HCT116 (cell line): ENCODE results near the gene USP3. TPM values are rescaled to one million over a fixed set of nuclear protein-coding genes. Genes with fewer than 3 reads are reported as not detected.

ENCODE experiments used
- ATAC-seq: fragments of 200-7000 bp; cut with Tn5 transposase; 2 replicates; pipeline ENCODE4 v1.9.1; 2020; ENCODE audit warnings: mild to moderate bottlenecking, moderate library complexity
- BruUV-seq: library from RNA; stranded (reverse); fragments of 400-500 nt; replicated peaks from 2 replicates; lab custom pipeline; 2021; lab: Mats Ljungman, UMichigan
- CTCF ChIA-PET: fragments of 300-600 bp; sonication (Branson Sonifier 250); formaldehyde crosslinking; loops from one replicate; lab custom pipeline; 2021; ENCODE audit warnings: antibody characterized with exemption; lab: Charles Lee
- POLR2A ChIA-PET: fragments of 300-600, 350-600 bp; sonication (Branson Sonifier 250); formaldehyde crosslinking; loops from one replicate; lab custom pipeline; 2021; ENCODE audit warnings: antibody characterized with exemption; lab: Charles Lee
- RAD21 ChIA-PET, 2 experiments: fragments of 300-600 bp; sonication (Branson Sonifier 250); formaldehyde crosslinking; loops; one replicate each; lab custom pipeline; 2023; ENCODE audit warnings: low total read pairs in 2 of 2; ENCODE audit not compliant: uncharacterized antibody in 2 of 2, unreplicated experiment in 2 of 2, low non-redundant PET in 1 of 2; lab: Charles Lee
- DNase-seq: peaks from one replicate; pipeline ENCODE4 v3.0.0-alpha.2; 2010; ENCODE audit warnings: low read depth, low spot score
- H2AFZ ChIP-seq: fragments of 200-600 bp; shearing (Covaris generic), sonication (generic); 2 replicates; pipeline ENCODE4 v1.6.1; 2017; ENCODE audit warnings: low read depth, mixed run types, mixed read lengths, antibody characterized with exemption, low read length; ENCODE audit not compliant: poor library complexity, severe bottlenecking
- H3K27ac ChIP-seq: 2 replicates; pipeline ENCODE4 v1.5.1; 2012; ENCODE audit warnings: low read depth, low read length
- H3K27me3 ChIP-seq: fragments of 200-600 bp; sonication (generic); 2 replicates; pipeline ENCODE4 v1.6.1; 2016; ENCODE audit warnings: mixed run types, low read length, mixed read lengths; ENCODE audit not compliant: insufficient read depth
- H3K36me3 ChIP-seq, 2 experiments: fragments of 200-500 bp in 1 of 2; fragments of 200-600 bp in 1 of 2; sonication (Bioruptor generic) in 1 of 2; sonication (generic) in 1 of 2; 2 replicates each; pipeline versions ENCODE4 v1.5.1 to v1.6.1; 2014 to 2016; ENCODE audit warnings: low read length in 2 of 2, inconsistent platforms in 1 of 2, mixed read lengths in 1 of 2, mixed run types in 1 of 2; ENCODE audit not compliant: insufficient read depth in 2 of 2, control insufficient read depth in 1 of 2
- H3K4me1 ChIP-seq, 2 experiments: fragments of 200-600 bp in 1 of 2; sonication (generic) in 1 of 2; 2 replicates each; pipeline versions ENCODE4 v1.5.1 to v1.6.1; 2012 to 2017; ENCODE audit warnings: low read length in 2 of 2, inconsistent platforms in 1 of 2, mild to moderate bottlenecking in 1 of 2, mixed read lengths in 1 of 2, mixed run types in 1 of 2, moderate library complexity in 1 of 2; ENCODE audit not compliant: insufficient read depth in 2 of 2, control insufficient read depth in 1 of 2
- H3K4me2 ChIP-seq: fragments of 200-600 bp; sonication (generic); 2 replicates; pipeline ENCODE4 v1.6.1; 2017; ENCODE audit warnings: mixed run types, low read length, mixed read lengths
- H3K4me3 ChIP-seq, 2 experiments: fragments of 200-600 bp in 1 of 2; sonication (generic) in 1 of 2; replicated peaks in 1 of 2; 2 replicates each; pipeline ENCODE4 v1.5.1; 2011 to 2016; ENCODE audit warnings: low read length in 2 of 2, control low read depth in 1 of 2, low read depth in 1 of 2, mild to moderate bottlenecking in 1 of 2, mixed read lengths in 1 of 2, mixed run types in 1 of 2
- H3K79me2 ChIP-seq: fragments of 200-600 bp; sonication (generic); 2 replicates; pipeline ENCODE4 v1.6.1; 2017; ENCODE audit warnings: mild to moderate bottlenecking, mixed run types, low read length, moderate library complexity, mixed read lengths; ENCODE audit not compliant: insufficient read depth
- H3K9ac ChIP-seq: fragments of 200-600 bp; sonication (generic); 2 replicates; pipeline ENCODE4 v1.6.1; 2016; ENCODE audit warnings: low read length, mixed read lengths
- H3K9me2 ChIP-seq: fragments of 200-600 bp; sonication (generic), shearing (Covaris generic); 2 replicates; pipeline ENCODE4 v1.6.1; 2017; ENCODE audit warnings: mixed run types, mild to moderate bottlenecking, moderate library complexity; ENCODE audit not compliant: insufficient read depth
- H3K9me3 ChIP-seq, 2 experiments: fragments of 200-500 bp in 1 of 2; fragments of 200-600 bp in 1 of 2; sonication (Bioruptor generic) in 1 of 2; sonication (generic) in 1 of 2; 2 replicates each; pipeline ENCODE4 v1.6.1; 2014 to 2017; ENCODE audit warnings: low read length in 2 of 2, mixed read lengths in 2 of 2, inconsistent platforms in 1 of 2, low read depth in 1 of 2, mild to moderate bottlenecking in 1 of 2, mixed run types in 1 of 2, moderate library complexity in 1 of 2; ENCODE audit not compliant: control insufficient read depth in 1 of 2, insufficient read depth in 1 of 2
- H4K20me1 ChIP-seq: fragments of 200-600 bp; sonication (generic), shearing (Covaris generic); 2 replicates; pipeline ENCODE4 v1.6.1; 2017; ENCODE audit warnings: mixed run types, mild to moderate bottlenecking, moderate library complexity; ENCODE audit not compliant: insufficient read depth
- intact Hi-C: fragments of 100-400 bp; cut with micrococcal nuclease; formaldehyde crosslinking; loops from 2 replicates; pipeline ENCODE4 v1.10.0; 2022
- total RNA-seq: library from RNA; stranded (reverse); gene quantifications from one replicate; pipeline ENCODE4 v1.2.1, GENCODE V29; 2021; ENCODE audit not compliant: unreplicated experiment
- TF ChIP-seq, protein P1 (sequence below): IDR thresholded peaks from 2 replicates; pipeline ENCODE4 v1.6.1; 2012
- TF ChIP-seq, protein P2 (sequence below): IDR thresholded peaks from 2 replicates; pipeline ENCODE4 v1.6.1; 2012; ENCODE audit warnings: low read depth

Gene USP3
- total RNA-seq, 1 experiment from 2014 or later: 61.6 TPM

DNA sequence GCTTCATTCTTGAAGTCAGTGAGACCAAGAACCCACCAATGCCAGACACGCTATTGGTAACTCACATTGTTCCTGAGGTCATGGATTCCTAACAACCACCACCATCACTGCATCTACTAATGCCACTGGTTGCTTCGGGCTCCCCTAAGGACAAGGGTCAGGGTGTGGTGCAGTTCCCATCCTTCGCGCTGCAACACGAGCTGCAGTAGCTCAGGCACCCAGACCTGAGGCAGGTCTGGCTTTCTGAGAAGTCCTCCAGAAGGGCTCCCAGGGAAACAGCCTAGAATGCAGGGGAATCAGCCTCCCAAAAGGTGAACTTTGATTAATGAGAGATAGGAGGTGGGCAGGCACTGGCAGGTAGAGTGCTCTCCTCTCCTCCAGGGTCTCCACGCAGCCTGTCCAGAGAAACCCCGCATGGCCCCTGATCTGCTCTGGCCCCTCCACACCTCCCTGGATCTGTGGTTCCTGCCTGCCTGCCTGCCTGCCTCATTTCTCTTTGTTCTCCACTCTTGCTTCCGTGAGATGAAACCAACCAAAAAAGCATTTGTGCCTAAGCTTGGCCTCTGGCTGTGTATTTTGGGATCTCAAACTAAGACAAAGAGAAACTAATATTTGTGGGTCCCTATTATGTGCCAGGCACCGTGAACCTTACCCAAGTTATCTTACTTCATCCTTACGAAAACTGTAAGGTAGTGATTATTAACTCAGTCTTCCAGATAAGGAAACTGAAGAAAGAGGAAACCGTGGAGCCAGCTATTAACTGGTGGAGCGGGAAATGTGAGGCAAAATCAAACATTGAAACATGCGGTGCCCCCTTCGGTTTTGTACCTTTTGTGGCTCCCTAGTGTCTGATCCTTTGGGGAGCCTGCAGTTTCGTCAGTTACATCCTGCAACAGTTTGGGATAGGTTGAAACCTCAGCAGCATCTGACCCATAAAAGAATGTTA is 43.9 kb upstream of the USP3 start:
- ChIA-PET POLR2A (no interaction called here), CTCF (no interaction called here), RAD21 (no interaction called here)
- Histone ChIP-seq H3K4me1 (peaks cover 3 to 9% of the 10 kb centered on the region in 2 experiments; a peak in 3 of 4 replicates), H4K20me1 (no peaks in the 10 kb centered on the region), H3K9me2 (no peaks in the 10 kb centered on the region), H2AFZ (no peak overlapping the region), H3K9ac (no peak overlapping the region), H3K27me3 (no peaks in the 10 kb centered on the region), H3K9me3 (no peaks in the 10 kb centered on the region; a peak in 1 of 4 replicates), H3K79me2 (no peaks in the 10 kb centered on the region), H3K4me2 (no peak overlapping the region), H3K4me3 (no peak overlapping the region), H3K36me3 (no peaks in the 10 kb centered on the region), H3K27ac (no peak overlapping the region)
- DNase-seq (no peak), ATAC-seq (no peak)
- intact Hi-C loops: no loop called here
- no TSS peak for BruUV-seq
- TF ChIP-seq, protein P1, sequence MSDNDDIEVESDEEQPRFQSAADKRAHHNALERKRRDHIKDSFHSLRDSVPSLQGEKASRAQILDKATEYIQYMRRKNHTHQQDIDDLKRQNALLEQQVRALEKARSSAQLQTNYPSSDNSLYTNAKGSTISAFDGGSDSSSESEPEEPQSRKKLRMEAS: no peak
- TF ChIP-seq, protein P2, sequence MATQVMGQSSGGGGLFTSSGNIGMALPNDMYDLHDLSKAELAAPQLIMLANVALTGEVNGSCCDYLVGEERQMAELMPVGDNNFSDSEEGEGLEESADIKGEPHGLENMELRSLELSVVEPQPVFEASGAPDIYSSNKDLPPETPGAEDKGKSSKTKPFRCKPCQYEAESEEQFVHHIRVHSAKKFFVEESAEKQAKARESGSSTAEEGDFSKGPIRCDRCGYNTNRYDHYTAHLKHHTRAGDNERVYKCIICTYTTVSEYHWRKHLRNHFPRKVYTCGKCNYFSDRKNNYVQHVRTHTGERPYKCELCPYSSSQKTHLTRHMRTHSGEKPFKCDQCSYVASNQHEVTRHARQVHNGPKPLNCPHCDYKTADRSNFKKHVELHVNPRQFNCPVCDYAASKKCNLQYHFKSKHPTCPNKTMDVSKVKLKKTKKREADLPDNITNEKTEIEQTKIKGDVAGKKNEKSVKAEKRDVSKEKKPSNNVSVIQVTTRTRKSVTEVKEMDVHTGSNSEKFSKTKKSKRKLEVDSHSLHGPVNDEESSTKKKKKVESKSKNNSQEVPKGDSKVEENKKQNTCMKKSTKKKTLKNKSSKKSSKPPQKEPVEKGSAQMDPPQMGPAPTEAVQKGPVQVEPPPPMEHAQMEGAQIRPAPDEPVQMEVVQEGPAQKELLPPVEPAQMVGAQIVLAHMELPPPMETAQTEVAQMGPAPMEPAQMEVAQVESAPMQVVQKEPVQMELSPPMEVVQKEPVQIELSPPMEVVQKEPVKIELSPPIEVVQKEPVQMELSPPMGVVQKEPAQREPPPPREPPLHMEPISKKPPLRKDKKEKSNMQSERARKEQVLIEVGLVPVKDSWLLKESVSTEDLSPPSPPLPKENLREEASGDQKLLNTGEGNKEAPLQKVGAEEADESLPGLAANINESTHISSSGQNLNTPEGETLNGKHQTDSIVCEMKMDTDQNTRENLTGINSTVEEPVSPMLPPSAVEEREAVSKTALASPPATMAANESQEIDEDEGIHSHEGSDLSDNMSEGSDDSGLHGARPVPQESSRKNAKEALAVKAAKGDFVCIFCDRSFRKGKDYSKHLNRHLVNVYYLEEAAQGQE: no peak
